GM12878 (cell line): ENCODE data around the gene TBCA. TPM values are rescaled to one million over a fixed set of nuclear protein-coding genes. Genes with fewer than 3 reads are reported as not detected.
"Not testable (repeated sequence)": the region's sequence is repeated elsewhere in the genome, so short reads cannot be mapped to it uniquely, and the experiment has no call there.

Experiments used
- ATAC-seq: fragments of 200-7000 bp; cut with Tn5 transposase; 3 replicates; pipeline ENCODE4 v1.9.1; 2020; ENCODE audit warnings: mild to moderate bottlenecking, moderate library complexity
- BruUV-seq: library from RNA; stranded (reverse); fragments of 400-500 nt; replicated peaks from 2 replicates; lab custom pipeline; 2021; lab: Mats Ljungman, UMichigan
- CTCF ChIA-PET: fragments of 300-600 bp; sonication (Branson Sonifier 250); formaldehyde crosslinking; extraction: SDS; loops from one replicate; lab custom pipeline; 2021; ENCODE audit warnings: inconsistent platforms; lab: Yijun Ruan, JAX
- POLR2A ChIA-PET: fragments of 350-600 bp; formaldehyde crosslinking; extraction: SDS; loops from one replicate; lab custom pipeline; 2021; ENCODE audit warnings: inconsistent platforms; lab: Charles Lee
- RAD21 ChIA-PET: fragments of 300-600 bp; sonication (Branson Sonifier 250); formaldehyde crosslinking; loops from one replicate; lab custom pipeline; 2023; ENCODE audit warnings: antibody characterized with exemption; ENCODE audit not compliant: unreplicated experiment; lab: Charles Lee
- SMC1A ChIA-PET: fragments of 300-600 bp; sonication (Branson Sonifier 250); formaldehyde crosslinking; loops from one replicate; lab custom pipeline; 2023; ENCODE audit not compliant: unreplicated experiment, uncharacterized antibody; lab: Charles Lee
- DNase-seq: peaks from one replicate; pipeline ENCODE4 v3.0.0-alpha.2; 2011; ENCODE audit warnings: low read depth, low spot score
- FAIRE-seq: peaks from 3 replicates; lab custom pipeline; 2011; peaks lifted over from hg19 to GRCh38; lab: Jason Lieb, UNC
- H2AFZ ChIP-seq: 2 replicates; pipeline ENCODE4 v1.6.0; 2011; ENCODE audit warnings: low read depth, low read length, control low read depth; ENCODE audit not compliant: control insufficient read depth
- H3K27ac ChIP-seq: 2 replicates; pipeline ENCODE4 v1.5.1; 2011; ENCODE audit warnings: control low read depth; ENCODE audit not compliant: control insufficient read depth, insufficient read depth
- H3K27me3 ChIP-seq, 2 experiments: replicated peaks in 1 of 2; 2 replicates each; pipeline versions ENCODE4 v1.6.0 to v1.6.1; 2011; ENCODE audit warnings: low read length in 1 of 2; ENCODE audit not compliant: control insufficient read depth in 2 of 2, insufficient read depth in 2 of 2
- H3K36me3 ChIP-seq, 2 experiments: 2 replicates each; pipeline ENCODE4 v1.5.1; 2011; ENCODE audit warnings: low read length in 1 of 2; ENCODE audit not compliant: control insufficient read depth in 2 of 2, insufficient read depth in 2 of 2
- H3K4me1 ChIP-seq: 2 replicates; pipeline ENCODE4 v1.6.1; 2011; ENCODE audit warnings: mild to moderate bottlenecking, low read length, moderate library complexity, mixed read lengths; ENCODE audit not compliant: control insufficient read depth, insufficient read depth
- H3K4me2 ChIP-seq: 2 replicates; pipeline ENCODE4 v1.6.0; 2011; ENCODE audit warnings: control low read depth; ENCODE audit not compliant: control insufficient read depth, insufficient read depth
- H3K4me3 ChIP-seq: fragments of 200-600 bp; sonication (generic); 2 replicates; pipeline ENCODE4 v1.5.1; 2016
- H3K79me2 ChIP-seq: 2 replicates; pipeline ENCODE4 v1.6.0; 2011; ENCODE audit warnings: low read length; ENCODE audit not compliant: control insufficient read depth, insufficient read depth
- H3K9ac ChIP-seq: 2 replicates; pipeline ENCODE4 v1.8.0; 2011; ENCODE audit warnings: low read length, control low read depth, mixed read lengths; ENCODE audit not compliant: control insufficient read depth, insufficient read depth
- H3K9me3 ChIP-seq: replicated peaks from 3 replicates; pipeline ENCODE4 v1.5.1; 2011; ENCODE audit warnings: mild to moderate bottlenecking, low read length; ENCODE audit not compliant: control insufficient read depth, insufficient read depth
- H4K20me1 ChIP-seq: 2 replicates; pipeline ENCODE4 v1.6.0; 2011; ENCODE audit not compliant: control insufficient read depth, insufficient read depth
- CHD2 ChIP-seq: IDR thresholded peaks from 2 replicates; pipeline ENCODE4 v1.6.1; 2011; ENCODE audit warnings: low read depth, low read length, improper control_type of control experiment, borderline replicate concordance
- NR2F1 ChIP-seq: fragments of 450-650 bp; conservative IDR thresholded peaks from 2 replicates; pipeline ENCODE4 v1.6.1; 2017; ENCODE audit warnings: mild to moderate bottlenecking
- SRF ChIP-seq, 2 experiments: IDR thresholded peaks; 2 replicates each; pipeline ENCODE4 v1.6.1; 2011; ENCODE audit warnings: low read depth in 2 of 2, low read length in 2 of 2, mild to moderate bottlenecking in 1 of 2, moderate library complexity in 1 of 2
- TAF1 ChIP-seq: IDR thresholded peaks from 2 replicates; pipeline ENCODE4 v1.6.1; 2011; ENCODE audit warnings: mild to moderate bottlenecking, low read depth, low read length, borderline replicate concordance
- TCF3 ChIP-seq: IDR thresholded peaks from 2 replicates; pipeline ENCODE4 v1.6.1; 2012; ENCODE audit warnings: low read depth, mild to moderate bottlenecking, low read length, borderline replicate concordance; ENCODE audit not compliant: insufficient read depth
- WGBS: methylation state at CpG from one replicate; pipeline ENCODE4 v1.1.6; 2016; ENCODE audit warnings: low lambda C conversion rate; ENCODE audit not compliant: insufficient replicate concordance, insufficient coverage; ENCODE audit errors: missing lambda C conversion rate; 5-methylcytosine and 5-hydroxymethylcytosine counted together
- in situ Hi-C: fragments of 300-500 bp; cut with MboI; formaldehyde crosslinking; loops from 9 replicates; pipeline ENCODE4 v1.14.3; 2018; ENCODE audit warnings: mixed read lengths
- intact Hi-C: fragments of 100-400 bp; cut with micrococcal nuclease; formaldehyde crosslinking; loops from one replicate; pipeline ENCODE4 v1.14.2; 2022; ENCODE audit not compliant: unreplicated experiment
- polyA plus RNA-seq, 11 experiments: library from polyadenylated mRNA; depleted of rRNA in 4 of 11; unstranded in 6 of 11; stranded (reverse) in 5 of 11; fragments of >200 nt; fragmentation: Nextera tagmentation in 4 of 11; fragmentation: Illumina TruSeq in 1 of 11; extraction: Ambion mirVana in 4 of 11; extraction: Trizol in 1 of 11; gene quantifications; 1 replicate in 1 of 11; 2 replicates in 10 of 11; pipeline versions ENCODE4 v1.2.1 to v1.2.3, GENCODE V29; 2011 to 2016; ENCODE audit warnings: inconsistent platforms in 2 of 11, missing spikeins in 2 of 11, low read depth in 1 of 11
- total RNA-seq, 4 experiments: library from RNA; depleted of rRNA in 3 of 4; stranded (reverse); fragments of >200 nt in 3 of 4; fragmentation: Illumina TruSeq in 1 of 4; extraction: Trizol in 1 of 4; gene quantifications; 2 replicates each; pipeline versions ENCODE4 v1.2.1 to v1.2.3, GENCODE V29; 2013 to 2021
- TF ChIP-seq, protein P1 (sequence below): fragments of 450-650 bp; IDR thresholded peaks from 2 replicates; pipeline ENCODE4 v1.6.1; 2017; ENCODE audit warnings: mild to moderate bottlenecking

TBCA gene
- total and polyA plus RNA-seq, 10 of the 15 experiments (the other 5 are each of a cell fraction or from before 2014, with no cell fraction given) = 86.3 to 647 (median 294) TPM

DNA sequence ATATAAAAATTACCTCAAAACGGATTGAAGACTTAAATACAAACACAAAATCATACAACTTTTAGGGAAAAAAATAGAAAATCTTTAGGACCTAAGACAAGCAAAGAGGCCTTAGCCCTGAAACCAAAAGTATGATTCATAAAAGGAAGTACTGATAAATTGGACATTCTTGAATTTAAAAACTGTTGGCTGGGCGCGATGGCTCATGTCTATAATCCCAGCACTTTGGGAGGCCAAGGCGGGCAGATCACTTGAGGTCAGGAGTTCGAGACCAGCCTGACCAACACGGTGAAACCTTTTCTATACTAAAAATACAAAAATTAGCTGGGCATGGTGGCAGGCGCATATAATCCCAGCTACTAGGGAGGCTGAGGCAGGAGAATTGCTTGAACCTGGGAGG, 76.6 kb downstream of the TBCA start:
- H3K36me3 ChIP-seq, DNase-seq, FAIRE-seq, intact Hi-C loops, H3K27me3 ChIP-seq, H3K4me2 ChIP-seq, H3K79me2 ChIP-seq, H3K4me3 ChIP-seq, H2AFZ ChIP-seq, in situ Hi-C loops, H4K20me1 ChIP-seq, H3K27ac ChIP-seq, H3K9ac ChIP-seq, BruUV-seq, ATAC-seq, H3K4me1 ChIP-seq, H3K9me3 ChIP-seq, POLR2A ChIA-PET: not testable (repeated sequence)
- 88% methylated on average over 7 of the region's 7 CpGs for WGBS
- SMC1A ChIA-PET = interaction anchor here (1.0 to 4.2 kb wide), 2 partner anchors 9 to 37 kb away, joined by 3 to 14 read pairs; no protein-coding TSS in a partner anchor
- TF ChIP-seq, protein P1, sequence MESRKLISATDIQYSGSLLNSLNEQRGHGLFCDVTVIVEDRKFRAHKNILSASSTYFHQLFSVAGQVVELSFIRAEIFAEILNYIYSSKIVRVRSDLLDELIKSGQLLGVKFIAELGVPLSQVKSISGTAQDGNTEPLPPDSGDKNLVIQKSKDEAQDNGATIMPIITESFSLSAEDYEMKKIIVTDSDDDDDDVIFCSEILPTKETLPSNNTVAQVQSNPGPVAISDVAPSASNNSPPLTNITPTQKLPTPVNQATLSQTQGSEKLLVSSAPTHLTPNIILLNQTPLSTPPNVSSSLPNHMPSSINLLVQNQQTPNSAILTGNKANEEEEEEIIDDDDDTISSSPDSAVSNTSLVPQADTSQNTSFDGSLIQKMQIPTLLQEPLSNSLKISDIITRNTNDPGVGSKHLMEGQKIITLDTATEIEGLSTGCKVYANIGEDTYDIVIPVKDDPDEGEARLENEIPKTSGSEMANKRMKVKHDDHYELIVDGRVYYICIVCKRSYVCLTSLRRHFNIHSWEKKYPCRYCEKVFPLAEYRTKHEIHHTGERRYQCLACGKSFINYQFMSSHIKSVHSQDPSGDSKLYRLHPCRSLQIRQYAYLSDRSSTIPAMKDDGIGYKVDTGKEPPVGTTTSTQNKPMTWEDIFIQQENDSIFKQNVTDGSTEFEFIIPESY = peak; percentile 87; the same call in 1 of the 2 replicates
- CTCF ChIA-PET = interaction anchor here (0.8 to 1.0 kb wide), 3 partner anchors 9 to 54 kb away, joined by 3 to 4 read pairs (median 3); no protein-coding TSS in a partner anchor
- RAD21 ChIA-PET = interaction anchor here (0.7 kb wide), 2 partner anchors 36 to 49 kb away, joined by 3 to 5 read pairs; no protein-coding TSS in a partner anchor

DNA sequence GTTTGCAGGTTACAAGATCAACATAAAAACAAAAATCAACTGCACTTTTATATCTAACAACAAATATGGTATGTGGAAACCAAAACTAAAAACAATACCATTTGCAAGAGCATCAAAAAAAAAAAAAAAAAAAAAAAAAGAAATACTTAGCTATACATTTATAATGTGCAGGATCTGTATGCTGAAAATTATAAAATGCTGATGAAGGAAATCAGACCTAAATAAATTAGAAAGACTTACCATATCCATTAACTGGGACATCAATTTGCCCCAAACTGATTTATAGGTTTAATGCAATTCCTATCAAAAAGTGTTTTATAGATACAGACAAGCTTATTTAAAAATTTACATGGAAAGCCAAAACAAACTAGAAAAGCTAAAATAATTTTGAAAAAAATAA, 77.2 kb downstream of the TBCA start:
- no peak overlapping the region for H2AFZ ChIP-seq
- ChIA-PET POLR2A (interaction anchor here (1.0 to 1.2 kb wide), 2 partner anchors 11 to 38 kb away, joined by 4 read pairs; no protein-coding TSS in a partner anchor), SMC1A (interaction anchor here (4.2 kb wide), 1 partner anchor 10 kb away, joined by 14 read pairs; no protein-coding TSS in a partner anchor), CTCF (interaction anchor here (0.6 to 1.0 kb wide), 3 partner anchors 10 to 54 kb away, joined by 3 read pairs; no protein-coding TSS in a partner anchor), RAD21 (interaction anchor here (0.7 to 0.8 kb wide), 2 partner anchors 48 to 139 kb away, joined by 3 to 5 read pairs; no protein-coding TSS in a partner anchor)
- no peak overlapping the region for H3K4me2 ChIP-seq
- no peaks in the 10 kb centered on the region for H3K4me1 ChIP-seq
- intact Hi-C loops = no loop called here
- DNase-seq (no peak), ATAC-seq (no peak), FAIRE-seq (no peak)
- no TSS peak for BruUV-seq
- H3K36me3 ChIP-seq = peaks cover 2 to 6% of the 10 kb centered on the region in 2 experiments; a peak in 3 of 4 replicates
- TF ChIP-seq TAF1 = no peak
- TF ChIP-seq CHD2 = no peak
- TF ChIP-seq TCF3 = no peak
- TF ChIP-seq NR2F1 = no peak
- no peak for TF ChIP-seq SRF (IDR thresholded peaks at IDR 0.05; ENCODE audit: low read depth in 2 of 2, low read length in 2 of 2)
- in situ Hi-C loops = no loop called here
- H4K20me1 ChIP-seq = no peaks in the 10 kb centered on the region
- H3K27ac ChIP-seq = no peak overlapping the region
- H3K27me3 ChIP-seq = no peaks in the 10 kb centered on the region
- H3K9ac ChIP-seq = no peak overlapping the region
- H3K9me3 ChIP-seq = peaks cover 6% of the 10 kb centered on the region
- H3K4me3 ChIP-seq = no peak overlapping the region
- peaks cover 9% of the 10 kb centered on the region for H3K79me2 ChIP-seq
